DMS53 (cell line): ENCODE data around the gene MYLK3.
"Not testable (repeated sequence)": the region's sequence is repeated elsewhere in the genome, so short reads cannot be mapped to it uniquely, and the experiment has no call there.

Experiments
- DNase-seq: peaks from one replicate; lab custom pipeline; 2025; lab: John Stamatoyannopoulos, UW

Gene MYLK3

DNA sequence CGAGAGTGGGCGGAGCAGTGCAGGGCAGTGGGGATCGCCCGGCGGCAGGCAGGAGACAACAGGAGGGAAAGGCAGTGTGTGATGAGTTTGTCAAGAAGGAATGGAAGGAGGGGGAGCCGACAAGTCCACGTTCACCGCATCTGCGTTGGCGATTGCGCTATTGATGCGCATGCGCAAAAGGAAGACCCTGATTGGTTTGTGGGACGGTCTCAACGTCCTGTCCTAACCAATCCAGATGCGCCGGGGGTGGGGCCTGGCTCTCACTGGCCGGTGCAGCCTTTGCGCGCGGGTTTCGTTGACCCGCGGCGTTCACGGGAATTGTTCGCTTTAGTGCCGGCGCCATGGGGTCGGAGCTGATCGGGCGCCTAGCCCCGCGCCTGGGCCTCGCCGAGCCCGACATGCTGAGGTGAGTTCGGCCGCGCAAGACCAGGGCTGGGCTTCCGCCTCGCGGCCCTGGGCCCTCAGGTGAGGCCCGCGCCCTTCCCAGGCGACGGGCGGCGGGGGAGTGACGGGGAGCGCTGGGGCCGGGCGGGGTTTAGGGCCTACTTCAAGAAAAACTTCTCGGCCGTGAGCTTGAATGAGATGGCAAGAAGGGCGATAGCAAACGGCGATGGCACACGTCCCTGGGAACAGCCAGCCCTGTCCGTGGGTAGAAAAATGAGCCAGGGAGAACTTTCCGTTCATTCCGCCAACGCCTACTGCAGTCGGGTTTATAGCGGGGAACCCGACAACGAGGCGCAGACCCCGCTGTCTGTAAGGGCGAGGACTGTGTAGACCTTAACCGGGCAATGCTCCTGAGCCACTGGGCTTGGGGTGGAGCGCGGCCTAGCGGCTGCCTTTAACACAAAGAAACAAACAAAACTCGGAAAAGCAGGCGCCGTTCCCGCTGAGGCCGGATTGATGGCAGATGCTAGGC, 58.5 kb downstream of the MYLK3 start, which contains the start of gene ORC6:
Gene ORC6, plus strand, starts transcription at position 295 of the 916 bp plus-strand sequence. Its CDS starts 47 bp downstream, at position 342.
- DNase-seq: peak; percentile 99

DNA sequence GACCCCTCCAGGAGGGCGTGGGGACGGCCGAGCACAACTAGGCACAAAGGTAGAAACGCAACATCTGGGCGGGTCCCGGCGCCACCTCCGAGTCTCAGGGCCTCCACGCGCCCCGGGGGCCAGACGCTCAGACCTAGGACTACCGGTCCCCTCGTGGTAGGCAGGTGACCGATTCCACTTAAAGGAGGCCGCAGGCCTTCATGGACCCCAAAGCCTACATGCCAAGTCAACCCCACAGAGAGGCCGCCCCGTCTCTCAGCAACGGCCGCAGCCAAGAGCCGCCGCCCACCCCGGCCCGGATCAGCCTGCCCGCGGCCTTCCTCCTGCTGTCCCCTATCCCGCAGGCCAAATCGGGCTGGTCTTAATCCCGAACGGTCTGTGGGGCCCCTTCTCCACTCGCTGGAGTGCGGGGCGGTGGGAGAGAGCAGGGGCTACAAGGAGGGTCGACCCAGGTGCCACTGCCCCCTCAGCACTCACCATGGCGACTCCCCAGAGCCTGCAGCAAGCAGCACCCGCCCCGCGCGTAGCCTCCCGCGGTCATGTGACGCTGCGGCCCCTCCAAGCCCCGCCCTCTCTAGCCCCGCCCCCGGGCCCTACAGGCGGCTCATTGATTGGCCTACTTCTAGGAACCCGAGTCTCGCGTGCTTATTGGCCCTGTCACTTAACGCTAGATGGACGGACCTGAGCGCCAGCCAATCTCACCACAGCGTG, 59.3 kb downstream of the MYLK3 start, which contains the start of gene VPS35:
Gene VPS35, minus strand, starts transcription at position 525 of the 711 bp plus-strand sequence. Its CDS starts 45 bp downstream, at position 480.
- peak; percentile 99 for DNase-seq

DNA sequence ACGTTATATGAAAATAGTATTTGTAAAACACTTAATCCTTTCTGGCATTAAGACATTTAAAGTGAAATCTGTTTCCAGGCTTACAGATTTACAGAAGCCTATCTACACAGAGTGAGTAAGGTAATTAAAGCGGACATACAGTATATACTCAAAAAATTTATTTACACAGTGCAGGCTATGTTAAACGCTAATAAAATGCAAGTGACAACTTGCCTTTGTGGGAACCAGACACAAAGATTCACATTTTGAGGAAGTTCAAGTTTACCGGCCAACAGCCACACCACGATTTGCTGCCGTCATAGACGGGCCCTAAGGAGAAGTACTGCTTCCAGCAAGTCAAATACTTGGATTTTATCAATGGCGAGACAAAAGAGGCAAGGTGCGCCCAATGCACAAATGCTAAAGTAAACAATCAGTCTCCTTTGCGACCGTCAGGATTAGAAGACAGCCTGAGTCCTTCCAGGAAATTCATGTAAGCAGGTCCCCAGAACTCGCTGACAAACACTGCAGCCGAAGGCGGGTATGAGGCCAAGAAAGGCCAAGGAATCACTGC, 60.0 kb downstream of the MYLK3 start:
- no peak for DNase-seq

DNA sequence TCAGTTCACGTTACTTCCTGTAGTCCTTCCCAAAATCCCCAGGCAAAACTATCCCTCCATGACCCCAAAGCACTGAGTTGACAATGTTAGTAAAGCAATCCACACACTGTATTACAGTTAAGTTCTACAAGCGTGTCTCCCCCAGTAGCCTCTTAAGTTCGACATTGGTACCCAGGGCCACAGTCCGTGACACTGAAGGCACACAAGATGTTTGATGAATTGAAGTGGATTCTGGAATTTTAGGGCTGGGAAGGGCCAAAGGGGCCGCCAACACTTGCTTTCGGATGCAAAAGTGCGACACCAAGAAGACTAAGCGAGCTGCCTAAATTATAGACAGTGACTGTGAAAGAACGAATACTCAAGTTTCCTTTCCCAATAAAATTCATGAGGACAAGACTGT, 60.7 kb downstream of the MYLK3 start:
- no peak for DNase-seq

DNA sequence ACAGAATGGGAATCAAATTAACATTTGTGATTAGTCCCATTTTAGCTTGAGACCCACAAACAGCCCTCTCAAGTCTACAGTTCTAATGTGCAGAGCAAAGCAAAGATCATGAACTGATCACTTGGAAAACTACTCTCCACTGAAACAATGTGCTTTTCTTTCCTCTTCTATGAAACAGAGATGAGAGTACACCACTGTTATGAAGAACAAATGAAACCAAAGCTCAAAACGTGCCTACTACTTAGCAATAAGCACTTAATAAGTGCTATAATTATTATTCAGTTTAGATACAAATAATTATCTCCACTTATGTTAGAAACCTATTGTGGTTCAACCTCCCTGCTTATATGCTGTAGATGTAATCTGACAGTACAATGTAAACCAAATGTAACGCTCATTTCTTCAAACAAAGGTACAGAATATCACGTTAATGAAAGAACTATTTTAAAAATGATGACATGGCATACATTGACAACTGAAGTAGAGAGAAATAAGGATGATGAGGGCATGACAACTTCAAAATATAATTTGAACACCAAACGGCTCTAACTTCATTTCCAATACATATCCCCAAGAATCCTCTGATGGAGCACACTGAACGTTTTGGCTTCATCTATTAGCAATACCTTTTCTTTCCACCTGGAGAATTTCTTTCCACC, 61.2 kb downstream of the MYLK3 start:
- DNase-seq: no peak

DNA sequence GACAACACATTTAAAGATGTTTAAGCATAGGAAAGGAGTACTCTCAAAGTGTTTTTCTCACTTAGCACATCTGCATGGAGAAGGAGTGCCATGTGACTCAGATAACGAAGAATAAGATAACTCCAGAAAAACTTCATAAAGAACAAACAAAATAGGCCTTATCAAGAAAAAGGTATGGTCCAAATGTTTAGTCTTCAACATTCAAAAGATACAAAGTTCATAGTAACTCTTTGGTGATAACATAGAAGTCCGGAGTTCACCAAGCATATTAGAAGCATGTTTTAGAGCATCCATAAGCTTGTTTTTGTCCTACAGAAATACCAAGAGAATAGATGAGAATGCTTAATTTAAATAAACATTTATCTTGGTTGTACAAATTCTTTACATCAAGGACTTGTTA, 66.3 kb downstream of the MYLK3 start:
- not testable (repeated sequence) for DNase-seq

DNA sequence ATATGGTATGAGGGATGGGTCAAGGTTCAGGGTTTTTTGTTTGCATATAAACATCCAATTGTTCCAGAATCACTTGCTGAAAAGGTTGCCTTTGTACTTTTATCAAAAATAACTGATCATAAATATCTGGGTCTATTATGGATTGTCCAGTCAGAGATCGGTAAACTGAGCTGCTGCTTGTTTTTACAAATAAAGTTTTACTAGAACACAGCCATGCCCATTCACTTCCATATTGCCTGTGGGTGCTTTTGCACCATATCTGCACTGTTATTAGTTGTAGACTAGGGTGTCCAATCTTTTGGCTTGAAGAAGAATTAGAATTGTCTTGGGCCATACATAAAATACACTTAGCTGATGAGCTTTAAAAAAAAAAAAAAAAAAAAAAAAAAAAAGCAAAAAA, 70.2 kb downstream of the MYLK3 start:
- not testable (repeated sequence) for DNase-seq

DNA sequence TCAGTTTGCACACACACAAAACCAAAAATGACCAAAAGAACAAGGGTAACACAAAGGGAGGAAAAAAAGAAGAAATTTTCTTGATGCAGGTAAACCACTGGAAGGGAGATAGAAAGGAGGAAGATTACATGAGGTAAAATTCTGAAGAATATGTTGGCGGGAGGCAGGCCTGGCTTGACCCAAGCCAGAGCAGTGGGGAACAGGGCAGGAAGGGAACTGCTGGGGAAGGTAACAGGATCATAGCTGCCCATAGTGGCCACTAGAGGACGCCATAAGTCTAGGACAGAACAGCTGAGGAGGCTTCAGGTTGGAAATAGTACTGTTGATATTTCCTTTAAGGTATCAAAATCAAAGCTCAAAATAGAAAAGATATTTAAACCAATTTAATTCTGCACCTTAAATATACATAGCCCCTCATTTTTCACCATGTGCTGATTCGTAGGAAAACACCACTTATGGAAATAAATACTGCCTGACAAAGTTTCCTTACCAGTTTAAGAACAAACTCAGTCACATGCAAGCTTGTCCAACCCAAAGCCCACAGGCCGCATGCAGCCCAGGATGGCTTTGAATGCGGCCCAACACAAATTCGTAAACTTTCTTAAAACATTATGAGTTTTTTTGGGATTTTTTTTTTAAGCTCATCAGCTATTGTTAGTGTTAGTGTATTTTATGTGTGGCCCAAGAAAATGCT, 74.7 kb downstream of the MYLK3 start:
- peak; percentile 83 for DNase-seq

DNA sequence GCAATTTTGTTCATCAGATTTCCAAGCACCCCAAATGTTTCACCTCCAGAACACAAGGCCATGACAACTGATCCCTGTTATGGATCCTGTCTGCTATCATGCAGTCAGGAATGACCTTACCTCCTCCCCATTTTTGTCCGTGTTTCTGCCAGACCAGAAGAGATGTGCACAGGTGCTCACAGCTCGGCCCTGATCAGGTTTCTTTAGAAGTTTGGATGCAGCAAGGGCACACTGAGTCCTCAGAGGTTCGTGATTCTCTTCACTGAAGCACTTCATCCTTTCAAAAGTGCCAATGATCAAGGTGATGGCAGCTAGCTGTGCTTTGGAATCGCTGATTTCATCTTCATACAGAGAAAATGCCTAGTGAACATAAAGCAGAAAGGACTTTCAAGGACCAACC, 86.0 kb downstream of the MYLK3 start:
- DNase-seq: no peak

DNA sequence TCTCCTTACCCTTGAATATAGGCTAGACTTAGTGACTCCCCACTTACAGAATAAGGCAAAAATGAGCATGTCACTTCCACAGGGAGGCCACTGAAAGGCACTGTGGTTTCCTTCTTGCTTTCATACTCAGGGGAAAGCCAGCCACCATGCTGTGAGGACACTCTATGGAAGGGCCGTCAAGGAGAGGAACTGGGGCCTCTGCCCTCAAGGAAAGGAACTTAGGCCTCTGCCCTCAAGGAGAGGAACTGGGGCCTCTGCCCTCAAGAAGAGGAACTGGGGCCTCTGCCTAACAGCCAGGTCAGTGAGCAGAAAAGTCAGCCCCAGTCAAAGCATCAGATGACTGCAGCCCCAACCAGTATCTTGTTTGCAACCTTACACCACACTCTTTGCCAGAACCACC, 89.2 kb downstream of the MYLK3 start:
- DNase-seq: no peak
